Medulla oblongata (tissue), 1 donor: Measurements from ENCODE around the gene TBCC.
"Not testable (repeated sequence)": the region's sequence is repeated elsewhere in the genome, so short reads cannot be mapped to it uniquely, and the experiment has no call there.

Experiments used
- DNase-seq: peaks from one replicate; pipeline ENCODE4 v3.0.0-alpha.2; 2015; ENCODE audit errors: extremely low spot score

Gene TBCC

DNA sequence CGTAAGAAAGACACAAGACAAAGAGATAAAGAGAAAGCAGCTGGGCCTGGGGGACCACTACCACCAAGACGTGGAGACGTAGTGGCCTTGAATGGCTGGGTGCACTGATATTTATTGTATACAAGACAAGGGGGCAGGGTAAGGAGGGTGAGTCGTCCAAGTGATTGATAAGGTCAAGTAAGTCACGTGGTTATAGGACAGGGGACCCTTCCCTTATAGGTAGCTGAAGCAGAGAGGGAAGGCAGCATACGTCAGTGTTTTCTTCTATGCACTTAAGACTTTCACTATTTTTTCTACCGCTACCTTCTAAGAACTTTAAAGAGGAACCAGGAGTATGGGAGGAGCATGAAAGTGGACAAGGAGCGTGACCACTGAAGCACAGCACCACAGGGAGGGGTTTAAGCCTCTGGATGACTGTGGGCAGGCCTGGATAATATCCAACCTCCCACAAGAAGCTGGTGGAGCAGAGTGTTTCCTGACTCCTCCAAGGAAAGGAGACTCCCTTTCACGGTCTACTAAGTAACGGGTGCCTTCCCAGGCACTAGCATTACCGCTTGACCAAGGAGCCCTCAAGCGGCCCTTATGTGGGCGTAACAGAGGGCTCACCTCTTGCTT, 11.9 kb downstream of the TBCC start:
- not testable (repeated sequence) for DNase-seq

DNA sequence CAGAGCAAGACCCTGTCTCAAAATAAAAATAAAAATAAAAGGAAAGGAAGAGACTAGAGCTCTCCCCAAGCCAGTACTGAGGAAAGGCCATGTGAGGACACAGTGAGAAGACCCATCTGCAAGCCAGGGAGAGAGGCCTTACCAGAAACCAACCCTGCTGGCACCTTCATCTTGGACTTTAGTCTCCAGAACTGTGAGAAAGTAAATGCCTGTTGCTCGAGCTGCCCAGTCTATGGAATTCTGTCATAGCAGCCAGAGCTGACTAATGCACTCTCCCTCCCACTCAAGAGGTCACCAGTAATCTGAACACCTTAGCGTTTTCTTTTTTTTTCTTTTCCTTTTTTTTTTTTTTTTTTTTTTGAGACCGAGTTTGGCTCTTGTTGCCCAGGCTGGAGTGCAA, 16.2 kb downstream of the TBCC start:
- no peak for DNase-seq

DNA sequence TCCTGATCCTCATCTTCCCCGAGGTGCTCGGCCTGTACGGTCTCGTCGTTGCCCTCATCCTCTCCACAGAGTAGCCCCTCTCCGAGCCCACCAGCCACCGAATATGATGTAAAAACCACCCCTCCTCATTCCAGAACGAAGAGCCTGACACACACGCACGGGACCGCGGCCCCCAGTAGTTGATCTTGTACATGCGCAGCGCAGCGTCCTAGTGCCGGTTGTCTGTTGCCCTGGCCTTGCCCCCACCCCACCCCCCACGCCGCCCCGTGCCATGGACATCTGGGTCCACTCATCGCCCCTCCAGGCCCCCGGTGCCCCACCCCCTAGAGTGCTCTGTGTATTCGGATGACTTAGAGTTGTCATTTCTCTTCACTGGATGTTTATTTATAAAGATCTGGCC, 18.3 kb downstream of the TBCC start:
- DNase-seq = no peak

DNA sequence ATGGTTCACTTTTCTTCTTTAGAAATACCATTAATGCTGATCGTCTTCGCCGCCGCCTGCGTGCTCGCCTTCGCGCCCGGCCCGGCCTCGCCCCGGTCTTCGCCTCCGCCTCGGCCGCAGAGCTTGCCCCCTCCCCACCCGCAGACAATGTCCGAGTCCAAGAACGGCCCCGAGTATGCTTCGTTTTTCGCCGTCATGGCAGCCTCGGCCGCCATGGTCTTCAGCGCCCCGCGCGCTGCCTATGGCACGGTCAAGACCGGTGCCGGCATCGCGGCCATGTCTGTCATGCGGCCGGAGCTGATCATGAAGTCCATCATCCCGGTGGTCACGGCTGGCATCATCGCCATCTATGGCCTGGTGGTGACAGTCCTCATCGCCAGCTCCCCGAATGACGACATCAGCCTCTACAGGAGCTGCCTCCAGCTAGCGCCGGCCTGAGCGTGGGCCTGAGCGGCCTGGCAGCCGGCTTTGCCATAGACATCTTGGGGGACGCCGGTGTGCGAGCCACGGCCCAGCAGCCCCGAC, 18.8 kb downstream of the TBCC start:
- DNase-seq = peak; percentile 8

DNA sequence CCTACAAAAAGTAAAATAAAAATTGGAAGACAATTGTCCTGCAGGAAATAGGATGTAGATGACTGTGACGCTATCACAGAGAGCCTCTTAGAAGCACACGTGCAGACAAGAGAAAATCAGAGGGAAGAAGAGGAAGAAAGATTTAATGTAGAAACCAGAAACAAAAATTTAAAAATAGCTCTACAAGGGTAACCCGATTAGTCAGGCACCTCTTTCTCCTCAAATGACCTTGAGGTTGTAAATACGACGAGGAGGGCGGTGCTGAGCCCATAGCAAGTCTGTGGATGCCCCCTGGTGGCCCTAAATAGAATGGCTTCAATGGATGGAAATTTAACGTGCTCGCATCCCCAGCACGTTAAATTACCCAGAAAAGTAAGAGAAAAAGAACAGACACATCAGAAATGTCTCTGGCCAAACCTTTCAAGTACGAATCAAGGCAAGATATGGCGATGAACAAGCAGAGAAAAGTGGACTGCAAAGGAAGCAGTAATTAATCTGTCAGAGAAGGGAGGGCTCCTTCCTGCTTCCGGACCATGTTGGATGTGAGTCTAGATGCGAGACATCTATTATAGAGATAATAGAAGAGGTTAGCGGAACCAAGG, 19.3 kb downstream of the TBCC start:
- DNase-seq = peak; percentile 93

DNA sequence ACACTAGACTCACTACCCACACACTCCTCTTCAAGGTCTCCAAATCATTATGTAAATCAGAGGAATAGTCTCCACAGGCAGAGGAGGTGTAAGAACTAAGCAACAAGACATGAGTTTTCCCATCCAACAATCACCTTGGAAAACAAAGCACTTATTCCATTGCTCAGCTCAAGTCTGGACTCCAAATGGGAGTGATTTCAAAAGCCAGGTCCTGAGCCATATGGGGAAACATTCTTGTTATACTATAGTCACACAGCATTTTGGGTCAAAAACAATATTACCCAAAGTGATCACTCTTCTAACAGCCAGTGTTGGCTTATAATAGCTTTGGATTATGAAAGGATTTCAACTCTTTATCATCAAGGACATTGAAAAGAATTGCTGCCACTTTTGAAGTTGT, 19.9 kb downstream of the TBCC start:
- DNase-seq = peak; percentile 23

DNA sequence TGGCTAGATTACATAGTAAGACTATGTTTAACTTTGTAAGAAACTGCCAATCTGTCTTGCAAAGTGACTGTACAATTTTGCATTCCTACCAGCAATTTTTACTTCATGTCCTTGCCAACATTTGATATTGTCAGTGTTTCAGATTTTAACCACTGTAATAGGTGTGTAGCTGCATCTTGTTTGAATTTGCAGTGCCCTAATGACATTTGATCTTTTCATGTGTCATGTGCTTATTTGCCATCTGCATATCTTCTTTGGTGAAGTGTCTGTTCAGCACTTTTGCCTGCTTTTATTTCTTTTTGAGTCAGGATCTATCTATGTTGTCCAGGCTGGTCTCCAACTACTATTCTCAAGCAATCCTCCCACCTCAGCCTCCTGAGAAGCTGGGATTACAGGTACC, 21.1 kb downstream of the TBCC start:
- no peak for DNase-seq

DNA sequence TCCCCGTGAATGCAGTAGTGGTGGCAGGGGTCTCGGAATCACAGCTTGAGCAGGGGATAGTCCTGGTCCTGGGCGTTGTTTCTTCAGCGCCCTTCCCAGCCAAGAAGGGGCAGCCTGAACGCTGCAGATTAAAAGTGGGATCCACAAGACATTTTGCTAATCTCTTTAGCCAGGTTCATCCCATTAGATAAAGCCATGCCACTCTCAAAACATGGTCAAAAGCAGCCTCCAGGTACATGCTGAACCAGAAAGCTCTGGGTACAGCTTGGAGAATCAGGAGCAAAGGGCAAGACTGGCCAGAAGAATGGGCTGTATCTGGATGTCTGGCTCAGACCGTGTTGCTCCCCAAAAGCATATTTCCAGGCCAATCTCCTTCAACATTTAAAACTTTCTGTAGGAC, 23.4 kb downstream of the TBCC start, which contains the start of gene PRPH2:
TSS of gene PRPH2 (minus strand) at position 101 of the 400 bp plus-strand sequence. CDS start 263 bp downstream, outside the sequence.
- no peak for DNase-seq

DNA sequence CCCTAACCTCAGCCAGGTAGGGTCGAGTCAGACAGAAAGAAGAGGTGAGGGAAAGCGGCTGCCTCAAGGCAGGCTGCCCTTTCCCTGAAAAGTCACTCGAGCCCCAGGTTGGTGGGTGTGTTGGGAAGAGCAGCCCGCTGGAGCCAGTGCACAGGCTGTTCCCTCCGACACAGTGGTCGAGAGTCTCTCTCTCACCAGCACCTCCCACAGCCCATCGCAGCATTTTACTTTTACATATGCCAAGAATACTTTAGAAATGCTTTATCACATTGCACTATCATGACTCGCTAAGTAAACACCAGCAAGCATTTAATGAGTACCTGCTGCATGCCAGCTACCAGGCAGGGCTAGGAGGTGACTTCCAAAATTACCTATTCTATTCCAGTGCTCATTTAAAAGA, 25.2 kb downstream of the TBCC start:
- no peak for DNase-seq

DNA sequence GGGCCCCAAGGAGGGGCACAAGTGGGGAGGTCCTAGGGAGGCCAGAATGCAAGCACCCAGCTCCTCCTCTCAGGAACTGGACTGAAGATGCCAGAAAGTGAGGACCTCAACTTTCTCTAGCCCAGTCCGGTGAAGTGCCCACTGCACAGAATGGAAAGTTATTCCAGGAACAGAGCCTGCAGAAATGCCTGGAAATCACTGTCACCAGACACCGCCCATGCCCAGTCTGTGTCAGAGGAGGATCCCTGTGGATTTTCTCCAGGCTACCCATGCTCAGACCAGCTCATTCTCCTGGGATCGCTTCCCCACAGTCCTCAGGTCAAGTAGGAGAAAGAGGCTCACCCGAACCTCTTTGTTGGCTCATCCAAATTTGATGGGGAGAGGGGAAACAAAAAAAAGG, 30.0 kb downstream of the TBCC start:
- DNase-seq = no peak

DNA sequence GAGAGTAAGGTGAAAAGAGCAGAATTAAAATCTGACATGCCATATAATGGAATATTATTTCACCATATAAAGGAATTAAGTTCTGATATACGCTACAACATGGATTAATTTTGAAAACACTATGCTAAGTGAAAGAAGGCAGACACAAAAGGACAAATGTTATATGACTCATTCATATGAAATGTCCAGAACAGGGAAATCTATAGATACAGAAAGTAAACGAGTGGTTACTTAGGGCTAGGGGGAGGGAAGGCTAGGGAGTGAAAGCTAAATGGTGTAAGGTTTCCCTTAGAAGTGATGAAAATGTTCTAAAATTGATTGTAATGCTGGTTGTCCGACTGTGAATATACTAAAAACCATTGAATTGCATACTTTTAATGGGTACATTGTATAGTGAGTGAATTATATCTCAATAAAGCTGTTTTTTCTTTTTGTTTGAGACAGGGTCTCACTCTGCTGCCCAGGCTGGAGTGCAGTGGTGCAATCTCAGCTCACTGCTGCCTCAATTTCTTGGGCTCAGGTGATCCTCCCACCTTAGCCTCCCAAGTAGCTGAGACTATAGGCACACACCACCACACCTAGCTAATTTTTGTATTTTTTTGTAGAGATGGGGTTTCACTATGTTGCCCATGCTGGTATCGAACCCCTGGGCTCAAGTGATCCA, 31.7 kb downstream of the TBCC start:
- DNase-seq = no peak

DNA sequence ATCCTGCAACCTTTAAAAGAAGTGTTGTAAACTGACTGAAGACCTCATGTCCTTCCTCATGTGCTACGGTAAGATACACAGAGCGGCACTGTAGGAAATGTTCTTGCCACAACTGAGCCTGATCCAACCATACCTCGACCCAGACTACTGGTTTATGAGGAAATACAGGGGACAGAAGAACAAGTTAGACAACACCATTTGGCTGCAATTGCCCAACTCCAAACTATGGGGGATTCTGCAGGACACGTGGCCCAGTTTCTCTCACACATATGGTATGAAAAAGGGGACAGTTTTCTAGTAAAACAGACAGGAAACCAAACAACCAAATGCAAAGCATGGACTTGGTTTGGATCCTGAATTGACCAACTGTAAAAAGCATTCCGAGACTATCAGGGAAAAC, 34.0 kb downstream of the TBCC start:
- no peak for DNase-seq

DNA sequence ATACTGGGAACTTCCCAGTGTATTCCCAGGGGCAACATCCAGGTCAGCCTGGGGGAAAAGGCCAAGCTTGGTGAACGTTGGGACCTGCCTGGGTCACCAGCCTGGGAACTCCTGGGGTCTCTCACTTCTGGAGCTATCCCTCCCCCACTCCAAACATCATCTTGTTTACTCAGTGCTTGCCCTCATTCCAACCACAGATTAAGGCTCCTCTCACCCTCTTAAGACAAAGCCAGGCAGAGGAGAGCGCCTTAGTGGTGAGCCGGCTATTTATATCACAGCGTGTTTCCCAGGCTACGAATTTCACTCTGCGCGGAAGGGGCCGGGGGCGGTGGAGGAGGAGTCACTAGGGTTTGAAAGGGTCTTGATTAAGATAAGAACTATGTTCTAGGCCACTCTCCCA, 35.6 kb downstream of the TBCC start:
- no peak for DNase-seq

DNA sequence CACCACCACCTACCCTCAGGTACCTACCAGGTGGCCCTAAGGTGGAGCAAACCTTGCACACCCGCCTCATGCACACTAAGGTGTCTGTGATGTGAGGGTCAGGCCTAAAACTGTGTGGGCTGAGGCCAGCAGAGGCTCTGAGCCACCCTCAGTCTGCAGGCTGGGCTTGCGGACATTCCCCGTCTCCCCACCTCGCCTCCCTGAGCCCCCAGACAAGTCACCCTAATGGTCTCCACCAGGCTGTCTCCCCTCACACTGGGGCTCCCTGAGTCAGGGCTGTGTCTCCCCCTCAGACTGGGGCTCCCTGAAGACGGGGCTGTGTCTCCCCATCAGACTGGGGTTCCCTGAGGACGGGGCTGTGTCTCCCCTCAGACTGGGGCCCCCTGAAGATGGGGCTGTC, 36.0 kb downstream of the TBCC start:
- no peak for DNase-seq

DNA sequence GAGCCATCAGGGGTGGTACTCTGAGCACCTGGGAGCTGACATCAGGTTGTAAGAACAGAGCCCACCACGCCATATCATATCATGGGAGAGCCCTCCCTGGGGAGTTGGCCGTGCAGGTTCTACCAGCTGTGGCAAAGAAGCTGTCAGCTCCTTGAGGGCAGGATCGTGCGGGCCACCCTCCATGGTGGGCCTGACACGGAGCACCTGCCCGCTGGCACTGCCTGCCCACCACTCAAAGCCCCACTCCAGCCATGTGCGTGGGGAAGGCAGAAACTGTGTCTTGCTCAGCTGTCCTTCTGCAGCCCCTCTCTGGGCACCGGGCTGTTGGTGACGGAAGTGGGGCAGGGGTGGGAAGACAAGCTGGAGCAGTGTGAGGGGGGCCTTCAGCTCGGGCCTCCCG, 37.8 kb downstream of the TBCC start:
- DNase-seq = no peak

DNA sequence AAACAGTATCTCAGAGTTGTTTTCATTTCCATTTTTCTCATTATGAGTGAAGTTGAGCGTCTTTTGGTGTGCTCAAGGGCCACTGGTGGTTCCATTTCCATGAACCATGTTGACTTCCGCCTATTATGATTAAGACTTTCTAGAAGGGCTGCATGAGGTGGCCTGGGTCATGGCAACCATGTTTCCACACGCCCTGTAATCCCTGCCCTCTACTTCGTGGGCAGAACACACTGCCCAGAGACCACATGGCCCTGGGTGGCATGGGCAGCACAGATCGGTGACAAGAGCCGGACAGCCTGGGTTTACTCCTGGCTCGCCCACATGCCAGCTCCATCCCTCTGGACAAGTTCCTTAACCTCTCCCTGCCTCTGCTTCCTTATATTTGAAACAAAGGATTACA, 38.3 kb downstream of the TBCC start:
- no peak for DNase-seq

DNA sequence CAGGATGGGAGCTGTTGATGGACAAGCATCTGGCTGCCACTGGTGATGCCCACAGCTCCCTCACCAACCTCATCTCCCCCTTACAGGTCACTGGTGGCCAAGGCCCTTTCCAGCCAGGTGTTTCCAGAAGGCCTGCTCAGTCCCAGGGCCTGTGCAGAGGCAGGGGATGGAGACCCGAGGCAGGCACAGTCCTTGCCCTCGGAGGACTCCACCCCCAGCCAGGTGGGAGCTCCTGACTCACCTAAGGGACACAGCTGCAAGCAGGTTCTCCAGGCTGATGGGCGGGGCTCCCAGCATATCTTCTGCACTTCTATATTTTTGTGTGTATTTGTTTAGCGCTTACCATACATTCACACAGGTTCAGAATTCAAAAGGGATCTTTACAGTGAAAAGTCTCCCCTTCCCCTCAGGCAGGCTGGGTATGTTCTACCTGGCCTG, 40.9 kb downstream of the TBCC start:
- DNase-seq = no peak

DNA sequence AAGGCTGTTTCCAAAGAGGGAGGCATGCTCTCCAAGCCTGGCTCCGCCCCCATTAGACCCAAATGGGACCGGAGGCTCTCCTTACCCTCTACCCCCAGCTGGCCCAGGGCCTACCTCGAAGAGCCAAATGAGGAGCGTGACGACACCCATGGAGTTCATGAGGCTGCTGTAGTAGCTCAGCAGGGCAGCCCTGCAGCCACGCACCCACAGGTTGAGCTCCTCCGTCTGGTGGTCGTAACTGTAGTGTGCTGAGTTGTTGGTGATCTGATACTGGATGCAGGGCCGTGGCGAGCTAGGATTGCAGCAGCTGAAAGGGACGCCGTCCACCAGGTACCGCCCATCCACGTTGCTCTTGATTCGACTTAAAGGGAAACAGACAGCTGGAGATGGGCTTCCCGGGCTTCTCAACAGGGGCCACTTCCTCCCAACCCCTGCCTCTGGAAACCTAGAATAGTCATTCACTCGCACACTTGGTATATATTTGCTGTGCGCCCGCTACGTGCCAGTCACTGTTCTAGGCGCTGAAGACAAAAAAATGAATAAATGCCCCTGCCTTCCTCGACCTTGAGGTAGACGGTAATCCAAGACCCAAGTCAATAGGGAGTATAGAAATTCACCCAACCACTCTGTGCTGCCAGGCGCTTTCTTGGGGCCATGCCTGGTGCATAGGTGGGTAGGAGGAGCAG, 41.5 kb downstream of the TBCC start:
- no peak for DNase-seq

DNA sequence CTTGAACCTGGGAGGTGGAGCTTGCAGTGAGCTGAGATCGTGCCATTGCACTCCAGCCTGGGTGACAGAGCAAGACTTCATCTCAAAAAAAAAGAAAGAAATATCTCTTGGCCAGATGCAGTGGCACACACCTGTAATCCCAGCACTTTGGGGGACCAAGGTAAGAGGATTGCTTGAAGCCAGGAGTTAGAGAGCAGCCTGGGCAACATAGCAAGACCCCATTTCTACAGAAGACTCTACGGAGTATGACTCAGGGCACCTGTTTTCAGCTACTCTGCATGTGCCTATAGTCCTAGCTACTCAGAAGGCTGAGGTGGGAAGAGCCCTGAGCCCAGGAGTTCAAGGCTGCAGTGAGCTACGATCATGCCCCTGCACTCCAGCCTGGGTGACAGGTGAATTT, 43.1 kb downstream of the TBCC start:
- not testable (repeated sequence) for DNase-seq

DNA sequence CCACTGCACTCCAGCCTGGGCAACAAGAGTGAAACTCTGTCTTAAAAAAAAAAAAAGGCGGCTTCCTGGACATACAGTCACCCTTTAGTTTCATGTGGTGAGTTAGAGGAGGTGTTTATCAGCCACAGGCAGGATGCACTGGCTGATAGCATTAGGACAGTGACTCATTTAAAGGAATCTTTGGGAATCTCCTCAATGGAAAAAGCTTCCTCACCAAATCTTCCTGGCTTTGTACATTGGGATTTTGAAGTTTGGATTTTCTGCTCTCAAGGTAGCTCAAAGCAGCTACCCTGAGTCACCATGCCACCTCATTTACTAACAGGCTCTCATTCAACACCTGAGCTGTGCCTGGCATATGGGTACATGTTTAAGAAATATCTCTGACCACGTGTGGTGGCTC, 43.7 kb downstream of the TBCC start:
- no peak for DNase-seq

DNA sequence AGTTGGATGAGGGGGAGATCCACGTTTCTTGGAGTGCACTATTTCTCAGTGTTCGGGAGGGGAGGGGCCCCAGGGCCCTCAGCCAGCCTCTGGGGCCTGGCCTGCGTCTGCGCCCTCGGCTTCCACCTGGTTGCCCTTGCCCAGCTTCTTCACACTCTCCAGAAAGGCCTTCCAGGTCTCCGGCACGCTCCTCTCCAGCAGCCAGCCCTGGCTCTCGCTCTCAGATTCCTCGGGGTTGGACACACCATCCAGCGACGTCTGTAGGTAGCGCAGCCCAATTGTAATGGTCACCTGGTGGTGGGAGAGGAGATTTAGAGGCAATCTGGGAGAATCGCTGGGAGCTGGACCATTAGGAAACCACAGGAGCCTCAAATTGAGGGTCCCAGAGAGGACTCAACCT, 47.7 kb downstream of the TBCC start:
- no peak for DNase-seq

DNA sequence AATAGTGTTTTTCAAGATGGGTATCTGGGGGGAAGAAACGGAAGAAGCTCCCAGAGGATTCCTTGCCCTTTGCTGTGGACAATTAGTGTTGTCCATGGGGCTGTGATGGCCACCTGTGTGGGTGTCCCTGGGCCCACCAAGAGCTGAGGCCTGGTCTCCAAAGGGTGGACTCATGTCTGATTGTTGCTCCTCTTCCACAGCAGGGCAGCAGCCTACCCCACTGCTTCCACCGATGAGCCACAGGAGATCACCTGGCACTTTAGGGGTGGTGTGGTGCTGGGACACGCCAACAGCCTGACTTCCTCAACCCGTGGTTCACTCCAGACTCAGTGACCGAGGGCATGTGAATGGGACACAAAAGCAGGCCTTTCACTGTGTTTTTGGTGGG, 48.6 kb downstream of the TBCC start:
- DNase-seq = no peak
